Upper lobe of left lung (tissue), 4 donors: ENCODE data around the gene STIMATE.

Experiments
- EP300 ChIP-seq, 4 donors: sonication (generic); formaldehyde crosslinking; IDR thresholded peaks; one replicate each; pipeline ENCODE4 v1.5.1; 2017; ENCODE audit warnings: antibody characterized with exemption in 4 of 4, control low read depth in 2 of 4
- POLR2A ChIP-seq, 4 donors: fragments of 450-650 bp; IDR thresholded peaks; one replicate each; pipeline ENCODE4 v1.5.1; 2016 to 2017; ENCODE audit warnings: antibody characterized with exemption in 4 of 4, mild to moderate bottlenecking in 2 of 4
- TF ChIP-seq, protein P1 (sequence below), 6 experiments: fragments of 450-650 bp in 4 of 6; fragments of 200-600 bp in 2 of 6; sonication (generic) in 2 of 6; IDR thresholded peaks; one replicate each; pipeline ENCODE4 v1.5.1; 2016 to 2019; ENCODE audit warnings: antibody characterized with exemption in 6 of 6

DNA sequence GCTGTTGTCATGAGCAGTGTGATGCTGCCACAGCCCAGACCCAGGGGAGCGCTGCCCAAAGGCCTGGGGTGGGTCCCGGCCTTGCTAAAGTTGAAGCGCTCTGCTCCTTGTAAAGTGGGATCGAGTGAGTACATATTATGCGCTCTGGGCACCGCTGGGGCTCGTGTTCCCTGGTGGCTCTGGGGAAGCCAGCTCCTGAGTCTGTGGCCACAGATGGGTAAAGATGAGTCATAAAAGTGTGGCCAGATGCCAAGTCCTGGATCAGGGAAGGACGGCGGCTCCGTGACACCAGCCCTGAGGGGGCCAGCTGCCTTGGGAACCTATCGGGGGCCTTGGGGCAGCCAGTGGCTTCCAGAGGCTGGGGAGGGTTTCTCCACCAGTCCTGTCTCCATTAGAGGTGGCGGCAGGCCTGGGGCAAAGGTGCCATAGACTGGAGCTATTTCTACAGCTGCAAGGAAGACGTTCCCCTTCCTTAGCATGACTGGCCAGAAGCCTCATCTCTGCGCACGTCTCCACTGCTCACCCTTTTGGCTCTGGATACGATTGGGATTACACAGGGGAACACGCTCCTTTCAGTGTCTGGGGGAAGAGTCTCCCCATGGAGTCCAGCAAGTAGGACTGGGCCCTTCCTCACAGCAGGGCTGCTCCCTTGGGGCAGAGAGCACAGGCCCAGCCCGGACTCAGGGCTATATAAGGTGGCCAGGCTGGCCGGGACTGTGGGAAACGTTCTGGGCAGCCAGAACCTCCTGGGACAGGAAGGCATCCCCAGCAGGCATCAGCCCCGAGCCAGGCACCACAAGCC, 65.6 kb downstream of the STIMATE start:
- TF ChIP-seq, protein P1, sequence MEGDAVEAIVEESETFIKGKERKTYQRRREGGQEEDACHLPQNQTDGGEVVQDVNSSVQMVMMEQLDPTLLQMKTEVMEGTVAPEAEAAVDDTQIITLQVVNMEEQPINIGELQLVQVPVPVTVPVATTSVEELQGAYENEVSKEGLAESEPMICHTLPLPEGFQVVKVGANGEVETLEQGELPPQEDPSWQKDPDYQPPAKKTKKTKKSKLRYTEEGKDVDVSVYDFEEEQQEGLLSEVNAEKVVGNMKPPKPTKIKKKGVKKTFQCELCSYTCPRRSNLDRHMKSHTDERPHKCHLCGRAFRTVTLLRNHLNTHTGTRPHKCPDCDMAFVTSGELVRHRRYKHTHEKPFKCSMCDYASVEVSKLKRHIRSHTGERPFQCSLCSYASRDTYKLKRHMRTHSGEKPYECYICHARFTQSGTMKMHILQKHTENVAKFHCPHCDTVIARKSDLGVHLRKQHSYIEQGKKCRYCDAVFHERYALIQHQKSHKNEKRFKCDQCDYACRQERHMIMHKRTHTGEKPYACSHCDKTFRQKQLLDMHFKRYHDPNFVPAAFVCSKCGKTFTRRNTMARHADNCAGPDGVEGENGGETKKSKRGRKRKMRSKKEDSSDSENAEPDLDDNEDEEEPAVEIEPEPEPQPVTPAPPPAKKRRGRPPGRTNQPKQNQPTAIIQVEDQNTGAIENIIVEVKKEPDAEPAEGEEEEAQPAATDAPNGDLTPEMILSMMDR (IDR thresholded peaks at IDR 0.05): no peak
- TF ChIP-seq EP300 (IDR thresholded peaks at IDR 0.05) (no peak), POLR2A (IDR thresholded peaks at IDR 0.05) (no peak)
